ENCODE data around the gene C1orf21. TPM values are rescaled to one million over a fixed set of nuclear protein-coding genes. Genes with fewer than 3 reads are reported as not detected.

C1orf21 gene
- total and polyA plus RNA-seq, 2 donors (not counting 1 experiment from before 2014, with no cell fraction given): under 0.01 to 0.32 TPM

GRCh38 chr1:184442260-184442659, 55.4 kb downstream of the C1orf21 start:
- Histone ChIP-seq H2AFZ (ENCODE audit: insufficient read depth, low read depth, low read length, poor library complexity, severe bottlenecking) (no peak overlapping the region), H4K20me1 (ENCODE audit: control insufficient read depth, insufficient read depth, low read length, poor library complexity, severe bottlenecking) (no peaks in the 10 kb centered on the region), H3K9ac (ENCODE audit: low read length) (no peak overlapping the region), H3K9me3 (ENCODE audit: control extremely low read depth in 1 of 3, control insufficient read depth in 2 of 3, insufficient read depth in 1 of 3, low read length in 2 of 3) (no peaks in the 10 kb centered on the region), H3K4me1 (ENCODE audit: control insufficient read depth in 2 of 2, insufficient read depth in 2 of 2, low read length in 2 of 2) (no peaks in the 10 kb centered on the region), H3K36me3 (replicated peaks in 1 of 2; ENCODE audit: control extremely low read depth in 1 of 2, control insufficient read depth in 1 of 2, extremely low read depth in 1 of 2, insufficient read depth in 2 of 2, low read length in 1 of 2) (no peaks in the 10 kb centered on the region), H3K4me2 (replicated peaks; ENCODE audit: low read depth, low read length, poor library complexity, severe bottlenecking) (no peak overlapping the region), H3K27me3 (replicated peaks in 1 of 4; ENCODE audit: control extremely low read depth in 1 of 4, control insufficient read depth in 3 of 4, insufficient read depth in 4 of 4, low read length in 3 of 4) (no peaks in the 10 kb centered on the region), H3K27ac (ENCODE audit: low read length in 2 of 2) (no peak overlapping the region), H3K4me3 (ENCODE audit: control extremely low read depth in 1 of 5, extremely low read depth in 1 of 5, insufficient read depth in 1 of 5, low read depth in 2 of 5, low read length in 4 of 5) (no peak overlapping the region), H3K79me2 (ENCODE audit: control insufficient read depth, insufficient read depth, low read length) (no peaks in the 10 kb centered on the region)
- Mint-ChIP-seq H3K4me3 (no peak overlapping the region), H3K27ac (no peak overlapping the region), H3K4me1 (no peaks in the 10 kb centered on the region), H3K9me3 (ENCODE audit: insufficient read depth) (no peaks in the 10 kb centered on the region), H3K27me3 (no peaks in the 10 kb centered on the region)
- no CpG with 5 or more reads among the region's 3 CpGs for WGBS (ENCODE audit: insufficient coverage)
- CTCF ChIA-PET: no interaction called here
- ATAC-seq (ENCODE audit: low read depth) (no peak), DNase-seq (no peak)
- no peak for TF ChIP-seq CTCF (IDR thresholded peaks at IDR 0.05)
- no peak for TF ChIP-seq EZH2 (IDR thresholded peaks at IDR 0.05; ENCODE audit: borderline replicate concordance, insufficient read depth, low read depth, low read length, poor library complexity, severe bottlenecking)
- intact Hi-C loops (cut with micrococcal nuclease): no loop called here
- POLR2A ChIA-PET: no interaction called here

DNA sequence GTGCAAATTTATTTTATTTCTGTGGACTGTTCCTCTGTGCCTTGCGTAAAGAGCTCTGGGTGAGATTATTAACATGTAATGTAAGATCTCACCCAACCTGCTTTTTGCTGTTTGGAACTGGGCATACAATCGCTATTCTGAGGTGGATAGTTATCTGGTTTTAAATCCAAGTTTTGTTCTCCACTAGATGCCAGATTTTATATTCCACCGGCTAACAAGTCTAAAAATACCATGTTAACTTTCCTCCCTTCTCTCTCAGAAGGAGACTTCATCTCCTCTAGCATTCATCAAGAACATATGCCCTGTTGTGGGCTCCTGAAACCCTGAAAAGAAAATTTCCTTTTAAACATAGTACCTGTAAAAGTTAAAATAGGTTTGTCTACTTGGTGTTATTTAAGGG, 56.4 kb downstream of the C1orf21 start:
- Histone ChIP-seq H4K20me1 (ENCODE audit: control insufficient read depth, insufficient read depth, low read length, poor library complexity, severe bottlenecking) (no peaks in the 10 kb centered on the region), H3K9me3 (ENCODE audit: control extremely low read depth in 1 of 3, control insufficient read depth in 2 of 3, insufficient read depth in 1 of 3, low read length in 2 of 3) (no peaks in the 10 kb centered on the region), H3K27ac (ENCODE audit: low read length in 2 of 2) (no peak overlapping the region), H3K4me2 (replicated peaks; ENCODE audit: low read depth, low read length, poor library complexity, severe bottlenecking) (no peak overlapping the region), H2AFZ (ENCODE audit: insufficient read depth, low read depth, low read length, poor library complexity, severe bottlenecking) (no peak overlapping the region), H3K79me2 (ENCODE audit: control insufficient read depth, insufficient read depth, low read length) (no peaks in the 10 kb centered on the region), H3K4me1 (ENCODE audit: control insufficient read depth in 2 of 2, insufficient read depth in 2 of 2, low read length in 2 of 2) (no peaks in the 10 kb centered on the region), H3K36me3 (replicated peaks in 1 of 2; ENCODE audit: control extremely low read depth in 1 of 2, control insufficient read depth in 1 of 2, extremely low read depth in 1 of 2, insufficient read depth in 2 of 2, low read length in 1 of 2) (no peaks in the 10 kb centered on the region), H3K9ac (ENCODE audit: low read length) (no peak overlapping the region), H3K4me3 (ENCODE audit: control extremely low read depth in 1 of 5, extremely low read depth in 1 of 5, insufficient read depth in 1 of 5, low read depth in 2 of 5, low read length in 4 of 5) (no peak overlapping the region), H3K27me3 (replicated peaks in 1 of 4; ENCODE audit: control extremely low read depth in 1 of 4, control insufficient read depth in 3 of 4, insufficient read depth in 4 of 4, low read length in 3 of 4) (no peaks in the 10 kb centered on the region)
- intact Hi-C loops (cut with micrococcal nuclease): no loop called here
- WGBS (ENCODE audit: insufficient coverage): no CpG with 5 or more reads among the region's 3 CpGs
- ChIA-PET POLR2A (no interaction called here), CTCF (no interaction called here)
- Mint-ChIP-seq H3K4me1 (no peaks in the 10 kb centered on the region), H3K27ac (no peak overlapping the region), H3K9me3 (ENCODE audit: insufficient read depth) (no peaks in the 10 kb centered on the region), H3K4me3 (no peak overlapping the region), H3K27me3 (no peaks in the 10 kb centered on the region)
- TF ChIP-seq CTCF (IDR thresholded peaks at IDR 0.05): no peak
- TF ChIP-seq EZH2 (IDR thresholded peaks at IDR 0.05; ENCODE audit: borderline replicate concordance, insufficient read depth, low read depth, low read length, poor library complexity, severe bottlenecking): no peak
- no peak for ATAC-seq (ENCODE audit: low read depth)
- DNase-seq: no peak
